Measurements from ENCODE around the gene NACC2.

The NACC2 gene

DNA sequence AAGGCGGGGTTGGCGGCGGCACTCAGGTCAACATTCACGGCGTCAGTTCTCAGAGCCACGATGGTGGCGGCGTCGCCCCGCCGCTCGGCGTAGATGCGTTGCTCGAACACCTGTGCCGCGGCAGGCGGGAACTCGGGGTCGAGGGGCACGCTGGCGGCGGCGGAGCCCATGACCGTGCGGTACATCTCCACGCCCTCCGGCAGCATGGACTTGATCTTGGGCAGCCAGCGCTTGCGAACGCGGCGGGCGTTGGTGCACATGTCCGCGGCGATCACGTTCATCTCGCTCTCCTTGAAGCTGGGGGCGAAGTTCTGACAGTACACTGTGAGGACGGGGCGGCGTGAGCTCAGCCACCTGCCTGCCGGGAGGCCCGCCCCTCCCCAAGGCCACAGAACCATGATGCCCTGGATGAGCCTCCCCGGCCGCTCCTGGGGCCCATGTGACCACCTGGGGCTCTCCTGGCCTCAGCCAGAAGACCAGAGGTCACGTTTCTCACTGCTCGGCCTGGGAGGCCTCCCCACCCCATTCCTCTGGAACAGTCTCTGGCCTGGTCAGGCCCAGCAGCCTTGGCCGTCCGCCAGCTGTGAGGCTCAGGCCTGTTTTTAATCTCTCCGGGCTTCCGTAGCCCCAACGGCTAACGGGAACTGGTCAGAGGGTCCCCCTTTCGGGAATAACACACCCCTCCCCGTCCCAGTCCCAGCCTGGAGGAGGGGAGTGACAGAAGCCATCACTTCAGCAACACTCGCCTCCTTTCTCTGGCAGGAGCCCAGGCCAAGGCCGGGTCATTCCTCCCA lies 83.2 kb downstream of the NACC2 start:
- no peak for DNase-seq
- TF ChIP-seq GATA1 (IDR thresholded peaks at IDR 0.05; ENCODE audit: low read depth, low read length) (no peak), POLR2A (IDR thresholded peaks at IDR 0.05; ENCODE audit: low read length) (no peak)

DNA sequence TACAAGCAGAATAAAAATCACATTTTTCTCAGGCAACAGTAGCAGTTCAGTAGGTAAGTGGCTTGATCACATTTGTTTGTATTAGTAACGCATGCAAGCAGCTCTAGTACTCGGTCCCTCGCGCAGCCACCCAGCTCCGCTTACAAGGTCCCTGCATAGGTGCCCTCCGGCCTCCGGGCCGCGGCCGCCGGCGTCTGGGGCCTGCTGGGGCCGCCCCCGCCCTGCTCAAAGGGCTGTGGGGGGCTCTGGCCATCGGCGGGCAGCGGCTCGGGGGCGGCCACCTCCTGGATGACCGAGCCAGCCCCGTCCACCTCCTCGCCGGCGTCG lies 83.8 kb downstream of the NACC2 start:
- DNase-seq = no peak
- TF ChIP-seq POLR2A (IDR thresholded peaks at IDR 0.05; ENCODE audit: low read length) (no peak), GATA1 (IDR thresholded peaks at IDR 0.05; ENCODE audit: low read depth, low read length) (no peak)

DNA sequence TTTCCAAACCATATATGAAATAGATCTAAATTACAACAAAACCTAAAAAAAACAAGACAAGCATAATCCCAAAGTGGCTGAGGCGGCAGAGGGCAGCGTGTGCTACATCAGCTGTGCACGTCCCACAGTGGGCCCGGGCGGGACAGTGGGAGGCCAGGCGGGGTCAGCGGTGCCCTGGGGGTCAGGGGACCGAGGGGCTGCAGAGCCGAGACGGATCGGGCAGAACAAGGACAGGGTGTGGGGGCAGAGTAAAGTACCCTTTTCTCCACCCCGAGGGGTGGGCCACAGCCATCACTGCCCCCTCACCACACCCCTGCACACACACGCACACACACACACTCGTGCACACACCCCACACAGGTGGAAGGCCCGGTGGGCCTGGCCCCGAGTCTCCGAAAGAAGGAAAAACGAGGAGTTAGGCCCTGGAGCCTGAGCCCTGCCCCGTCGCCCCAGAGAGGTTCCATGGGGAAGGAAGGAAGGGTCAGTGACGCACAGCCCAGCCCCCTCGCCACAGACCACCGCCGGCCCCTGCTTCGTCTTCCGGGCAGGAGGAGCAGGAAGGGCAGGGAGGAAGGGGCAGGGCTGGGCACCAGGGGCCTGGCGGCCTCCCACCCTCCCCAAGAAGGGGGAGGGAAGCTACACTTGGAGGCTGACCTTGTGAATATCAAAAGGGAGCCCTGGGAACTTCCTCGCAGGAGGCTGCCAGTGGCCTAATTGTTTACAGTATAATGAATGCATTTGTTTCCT lies 84.3 kb downstream of the NACC2 start:
- DNase-seq = no peak
- TF ChIP-seq GATA1 (IDR thresholded peaks at IDR 0.05; ENCODE audit: low read depth, low read length) (no peak), POLR2A (IDR thresholded peaks at IDR 0.05; ENCODE audit: low read length) (no peak)

DNA sequence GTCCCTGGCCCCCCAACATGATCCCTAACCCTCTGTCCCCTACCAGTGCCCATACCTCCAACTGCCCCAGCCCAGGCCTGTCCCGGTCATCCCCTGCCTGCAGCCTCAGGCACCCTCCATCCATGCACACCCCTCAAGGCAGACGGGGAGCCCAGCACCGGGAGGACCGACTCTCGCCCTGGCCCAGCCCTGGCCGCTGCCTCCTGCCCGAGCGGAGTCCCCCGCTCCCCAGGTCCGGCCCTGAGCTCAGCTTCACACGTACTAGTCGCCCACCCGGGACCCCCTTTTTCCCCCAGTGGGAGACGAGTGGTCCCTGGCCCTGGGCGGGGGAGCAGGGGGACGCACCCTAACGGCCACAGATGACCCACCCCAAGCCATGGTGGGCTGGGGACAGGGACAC lies 84.9 kb downstream of the NACC2 start:
- no peak for TF ChIP-seq POLR2A (IDR thresholded peaks at IDR 0.05; ENCODE audit: low read length)
- no peak for TF ChIP-seq GATA1 (IDR thresholded peaks at IDR 0.05; ENCODE audit: low read depth, low read length)
- no peak for DNase-seq

DNA sequence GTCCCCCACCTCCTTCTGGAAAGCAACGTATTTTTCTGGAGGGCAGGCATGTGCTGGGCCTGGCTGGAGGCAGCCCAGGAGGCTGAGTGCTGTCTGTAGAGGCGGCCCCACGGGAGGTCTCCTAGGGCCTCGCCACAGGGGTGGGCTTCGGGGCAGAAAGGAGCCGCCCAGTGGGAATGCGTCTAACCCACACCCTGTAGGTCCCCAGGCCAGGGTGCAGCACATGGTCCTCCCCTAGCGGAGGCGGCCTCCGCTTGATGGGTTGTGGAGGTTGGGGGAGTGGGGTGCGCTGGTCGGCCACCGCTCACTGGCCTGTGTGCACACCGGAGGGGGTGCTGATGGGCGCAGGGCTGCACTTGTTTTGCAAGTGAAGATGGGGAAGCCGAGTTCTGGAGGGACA lies 85.6 kb downstream of the NACC2 start:
- no peak for TF ChIP-seq POLR2A (IDR thresholded peaks at IDR 0.05; ENCODE audit: low read length)
- no peak for TF ChIP-seq GATA1 (IDR thresholded peaks at IDR 0.05; ENCODE audit: low read depth, low read length)
- no peak for DNase-seq

DNA sequence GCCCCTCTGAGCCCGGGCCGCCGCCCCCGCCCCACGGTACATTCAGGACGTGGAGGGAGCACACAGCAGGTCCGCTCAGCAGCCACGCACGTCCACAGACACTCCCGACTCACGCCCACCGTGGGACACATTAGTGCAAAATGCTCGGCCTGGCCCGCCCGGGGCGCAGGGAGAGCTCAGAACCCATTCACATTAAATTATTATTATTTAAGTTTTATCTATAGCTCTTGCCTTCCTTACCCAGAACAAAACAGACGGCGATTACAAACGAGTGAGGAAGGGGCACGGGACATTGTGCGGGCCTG lies 86.4 kb downstream of the NACC2 start:
- no peak for DNase-seq
- TF ChIP-seq GATA1 (IDR thresholded peaks at IDR 0.05; ENCODE audit: low read depth, low read length) (no peak), POLR2A (IDR thresholded peaks at IDR 0.05; ENCODE audit: low read length) (no peak)

DNA sequence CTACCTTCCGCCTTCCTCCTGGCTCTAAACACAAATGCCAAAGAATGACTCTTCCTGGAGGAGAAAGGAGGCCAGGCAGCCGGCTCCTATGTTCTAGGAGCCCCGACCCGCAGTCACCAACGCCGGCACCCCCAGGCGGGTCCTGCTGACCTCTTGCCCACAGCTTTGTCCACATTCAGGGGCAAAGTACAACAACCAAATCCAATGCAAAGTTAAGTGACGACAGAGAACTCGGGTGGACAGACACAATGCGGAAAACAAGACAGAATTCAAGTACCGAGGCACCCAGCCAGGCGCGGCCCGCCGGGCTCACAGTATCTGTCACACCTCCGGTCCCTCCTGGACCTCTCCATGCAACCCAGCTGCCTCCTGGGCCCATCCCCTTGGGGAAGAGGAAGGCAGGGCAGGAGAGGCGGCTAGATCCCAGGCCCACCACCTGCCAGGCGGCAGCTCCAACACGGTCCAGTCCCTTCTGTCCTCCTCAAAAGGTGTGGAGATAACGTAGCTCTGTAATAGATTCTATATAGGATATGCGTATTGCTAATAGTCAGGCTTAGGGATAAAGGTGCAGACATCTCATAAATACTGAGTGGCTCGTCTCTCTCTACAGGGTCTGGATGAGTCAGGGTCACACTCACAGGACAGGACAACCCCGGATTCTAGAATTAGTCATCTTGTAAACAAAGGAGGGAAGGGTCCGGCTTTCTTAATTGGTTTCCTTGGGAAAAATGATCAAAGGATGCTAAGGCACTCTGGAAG lies 87.0 kb downstream of the NACC2 start:
- TF ChIP-seq GATA1 (IDR thresholded peaks at IDR 0.05; ENCODE audit: low read depth, low read length) (no peak), POLR2A (IDR thresholded peaks at IDR 0.05; ENCODE audit: low read length) (no peak)
- no peak for DNase-seq

DNA sequence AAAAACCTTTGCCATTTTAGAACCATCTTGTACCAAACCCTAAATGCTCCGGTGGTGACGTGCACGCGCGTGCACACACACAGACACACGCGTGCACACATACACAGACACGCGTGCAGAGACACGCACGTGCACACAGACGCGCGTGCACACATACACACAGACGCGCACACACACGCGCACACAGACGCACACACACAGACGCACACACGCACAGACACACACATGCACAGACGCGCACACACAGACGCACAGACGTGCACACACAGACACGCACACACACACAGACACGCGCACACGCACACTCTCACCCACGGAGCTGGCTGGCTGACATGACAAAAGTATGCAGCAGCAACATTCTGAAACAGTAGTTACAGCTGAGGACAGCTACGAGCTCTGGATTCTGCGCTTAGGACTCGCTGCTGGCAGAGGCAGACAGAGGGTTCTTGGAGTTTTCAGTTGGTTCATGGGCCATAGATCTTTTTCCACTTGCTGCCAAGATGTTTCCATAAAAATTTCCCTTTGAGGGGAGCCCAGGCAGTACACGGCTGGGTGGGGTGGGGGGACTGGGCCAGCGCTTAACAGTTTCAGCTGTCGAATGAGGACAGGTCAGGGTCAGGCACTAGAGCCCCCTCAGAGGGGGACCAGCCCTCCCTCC lies 87.7 kb downstream of the NACC2 start:
- TF ChIP-seq GATA1 (IDR thresholded peaks at IDR 0.05; ENCODE audit: low read depth, low read length) (no peak), POLR2A (IDR thresholded peaks at IDR 0.05; ENCODE audit: low read length) (no peak)
- no peak for DNase-seq

DNA sequence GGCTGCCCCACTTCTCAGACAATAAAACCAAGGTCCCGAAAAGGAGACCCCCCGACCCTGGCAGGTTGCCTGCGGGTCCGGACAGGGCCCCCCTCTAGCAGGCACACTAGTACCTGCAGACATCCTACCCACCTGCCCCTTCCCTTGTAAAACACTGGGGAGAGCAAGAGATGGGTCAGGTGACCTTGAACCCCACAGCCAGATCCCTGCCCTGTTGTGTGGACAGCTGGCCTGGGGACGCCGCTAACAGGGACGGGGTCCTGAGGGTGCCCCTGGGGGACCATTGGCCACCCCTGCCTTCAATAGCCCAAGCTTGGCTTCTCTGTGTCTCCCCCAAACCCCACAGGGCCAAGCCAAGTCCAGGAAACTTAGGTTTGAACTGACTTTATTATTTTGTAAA lies 88.9 kb downstream of the NACC2 start:
- TF ChIP-seq GATA1 (IDR thresholded peaks at IDR 0.05; ENCODE audit: low read depth, low read length) (no peak), POLR2A (IDR thresholded peaks at IDR 0.05; ENCODE audit: low read length) (no peak)
- DNase-seq = no peak

DNA sequence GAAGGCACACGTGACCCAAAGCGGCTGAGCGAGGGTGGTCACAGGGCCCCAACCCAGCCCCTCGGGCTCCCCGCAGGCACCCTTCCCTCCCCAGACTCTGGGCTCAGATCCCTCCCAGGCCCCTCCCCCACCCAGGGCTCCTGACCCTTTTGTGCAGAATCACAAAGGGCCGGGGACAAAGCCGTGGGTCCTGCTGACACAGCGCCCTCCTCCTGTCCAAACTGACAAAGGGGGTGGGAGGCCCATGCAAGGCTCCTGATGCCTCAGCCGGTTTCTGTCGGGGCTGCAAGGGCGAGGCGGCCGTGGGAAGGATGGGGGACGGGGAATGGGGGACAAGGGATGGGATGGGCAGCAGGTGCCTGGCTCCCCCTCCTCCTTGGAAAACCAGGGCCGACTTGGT lies 90.4 kb downstream of the NACC2 start:
- no peak for DNase-seq

DNA sequence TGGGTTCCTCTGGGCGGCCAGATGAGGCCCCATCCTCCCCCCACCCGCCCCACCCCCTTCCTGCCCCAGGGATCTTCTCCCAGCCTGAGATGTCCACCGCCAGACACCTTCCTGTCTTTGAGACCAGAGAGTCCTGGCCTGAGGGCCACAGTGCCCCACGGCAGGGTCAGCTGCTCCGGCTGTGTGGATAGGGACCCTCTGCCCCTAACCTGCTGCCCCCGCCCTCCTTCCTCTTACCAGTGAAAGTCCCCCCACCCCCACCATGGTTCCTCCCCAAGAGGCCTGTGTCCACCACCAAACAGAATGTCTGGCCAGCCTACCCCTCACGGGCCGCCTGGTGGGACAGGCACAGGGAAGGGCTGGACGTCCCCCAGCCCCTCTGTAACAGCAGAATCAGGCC lies 90.9 kb downstream of the NACC2 start:
- no peak for DNase-seq
- no peak for TF ChIP-seq GATA1 (IDR thresholded peaks at IDR 0.05; ENCODE audit: low read depth, low read length)
- TF ChIP-seq POLR2A (IDR thresholded peaks at IDR 0.05; ENCODE audit: low read length) = no peak

More for the DNA sequence above, 90.4 kb downstream of the NACC2 start:
- TF ChIP-seq GATA1 (IDR thresholded peaks at IDR 0.05; ENCODE audit: low read depth, low read length) (no peak), POLR2A (IDR thresholded peaks at IDR 0.05; ENCODE audit: low read length) (no peak)

DNA sequence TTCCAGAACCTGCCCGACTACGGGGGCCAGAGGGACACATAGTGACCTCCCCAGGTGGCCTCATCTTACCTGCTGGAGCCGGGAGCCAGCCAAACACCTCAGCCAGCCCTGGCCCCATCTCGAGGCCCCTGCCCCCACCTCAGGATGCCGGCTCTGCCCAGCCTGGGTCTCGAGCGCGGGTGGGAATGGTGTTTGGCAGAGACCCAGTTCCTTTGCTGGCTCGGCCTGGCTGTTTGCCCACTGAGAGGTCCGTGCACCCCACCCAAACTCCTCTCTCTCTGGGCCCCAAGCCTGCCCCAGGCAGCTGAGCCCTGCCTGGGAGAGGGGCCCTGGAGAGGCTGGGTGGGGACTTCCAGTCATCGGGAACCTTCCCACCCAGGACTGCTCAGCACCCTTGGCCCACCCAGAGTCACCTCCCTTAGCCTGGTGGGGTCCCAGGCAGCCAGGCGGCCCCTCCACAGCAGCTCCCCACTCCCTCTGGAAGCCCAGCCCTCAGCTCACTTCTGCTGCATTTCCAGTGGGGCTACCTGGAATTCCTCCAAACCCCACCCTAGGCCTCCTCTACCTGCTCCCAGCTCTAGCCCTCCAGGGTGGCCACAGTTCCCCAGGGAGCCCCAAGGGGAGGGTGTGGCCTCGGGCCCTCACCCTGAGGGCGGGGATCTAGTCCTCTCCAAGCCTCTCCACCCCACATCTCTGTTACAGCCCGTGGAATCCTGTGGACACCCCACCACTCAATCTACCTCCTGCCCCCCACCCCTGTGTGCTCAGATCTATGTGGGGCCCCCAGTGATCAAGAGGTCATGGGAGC lies 91.5 kb downstream of the NACC2 start:
- TF ChIP-seq GATA1 (IDR thresholded peaks at IDR 0.05; ENCODE audit: low read depth, low read length) = no peak
- TF ChIP-seq POLR2A (IDR thresholded peaks at IDR 0.05; ENCODE audit: low read length) = no peak
- DNase-seq = no peak

DNA sequence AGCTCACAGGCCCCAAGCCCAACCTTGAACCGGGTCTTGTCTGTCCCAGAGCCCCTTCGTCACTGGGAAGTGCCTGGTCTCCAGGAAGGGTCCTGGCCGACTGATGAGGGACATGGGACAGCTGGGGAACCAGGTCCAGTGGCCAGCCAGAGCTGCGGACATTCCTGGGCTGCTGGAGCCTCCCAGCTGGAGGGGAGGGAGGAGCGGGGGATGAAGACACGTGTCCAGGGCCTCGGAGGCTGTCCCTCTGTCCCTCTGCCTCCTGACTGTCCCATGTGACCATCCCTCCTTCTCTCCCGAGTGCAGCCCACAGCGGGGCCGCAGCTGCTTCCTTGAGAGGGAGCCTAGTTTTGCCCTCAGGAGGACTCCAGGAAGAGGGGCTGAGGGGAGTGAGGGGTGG lies 92.2 kb downstream of the NACC2 start:
- DNase-seq = no peak
- TF ChIP-seq GATA1 (IDR thresholded peaks at IDR 0.05; ENCODE audit: low read depth, low read length) (no peak), POLR2A (IDR thresholded peaks at IDR 0.05; ENCODE audit: low read length) (no peak)

Measured in erythroblast (primary cell).